ENCODE data around the gene WDR46.

Gene WDR46

DNA sequence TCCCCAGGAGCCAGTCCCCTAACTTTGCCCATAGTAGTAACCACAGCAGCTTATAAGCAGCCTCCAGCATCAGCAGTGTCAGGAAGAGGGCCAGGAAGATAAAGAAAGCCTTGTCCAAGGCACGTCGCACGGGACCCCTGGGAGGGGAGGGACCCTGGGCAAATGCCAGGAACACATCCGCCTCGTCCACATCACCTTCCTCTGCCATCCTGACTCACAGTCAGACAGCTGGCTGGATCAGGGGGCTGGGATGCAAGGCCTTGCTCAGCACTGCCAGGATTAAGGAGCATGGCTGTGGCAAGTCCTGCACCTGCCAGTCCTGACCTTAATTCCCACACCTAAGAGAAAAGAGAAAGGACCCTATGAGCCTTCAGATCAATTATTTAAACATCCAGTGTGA lies 40.0 kb upstream of the WDR46 start:
- H3K27ac ChIP-seq: no peak overlapping the region
- no peak overlapping the region for H3K4me3 ChIP-seq (ENCODE audit: low read depth in 1 of 2, low read length in 1 of 2)
- H3K36me3 ChIP-seq: no peaks in the 10 kb centered on the region
- peaks cover 6 to 7% of the 10 kb centered on the region in 2 experiments for H3K4me1 ChIP-seq (ENCODE audit: control insufficient read depth in 1 of 2, insufficient read depth in 1 of 2, low read depth in 1 of 2, low read length in 1 of 2)
- TF ChIP-seq, protein P1, sequence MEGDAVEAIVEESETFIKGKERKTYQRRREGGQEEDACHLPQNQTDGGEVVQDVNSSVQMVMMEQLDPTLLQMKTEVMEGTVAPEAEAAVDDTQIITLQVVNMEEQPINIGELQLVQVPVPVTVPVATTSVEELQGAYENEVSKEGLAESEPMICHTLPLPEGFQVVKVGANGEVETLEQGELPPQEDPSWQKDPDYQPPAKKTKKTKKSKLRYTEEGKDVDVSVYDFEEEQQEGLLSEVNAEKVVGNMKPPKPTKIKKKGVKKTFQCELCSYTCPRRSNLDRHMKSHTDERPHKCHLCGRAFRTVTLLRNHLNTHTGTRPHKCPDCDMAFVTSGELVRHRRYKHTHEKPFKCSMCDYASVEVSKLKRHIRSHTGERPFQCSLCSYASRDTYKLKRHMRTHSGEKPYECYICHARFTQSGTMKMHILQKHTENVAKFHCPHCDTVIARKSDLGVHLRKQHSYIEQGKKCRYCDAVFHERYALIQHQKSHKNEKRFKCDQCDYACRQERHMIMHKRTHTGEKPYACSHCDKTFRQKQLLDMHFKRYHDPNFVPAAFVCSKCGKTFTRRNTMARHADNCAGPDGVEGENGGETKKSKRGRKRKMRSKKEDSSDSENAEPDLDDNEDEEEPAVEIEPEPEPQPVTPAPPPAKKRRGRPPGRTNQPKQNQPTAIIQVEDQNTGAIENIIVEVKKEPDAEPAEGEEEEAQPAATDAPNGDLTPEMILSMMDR (IDR thresholded peaks at IDR 0.05): no peak
- H3K27me3 ChIP-seq: no peaks in the 10 kb centered on the region
- H3K9me3 ChIP-seq: no peaks in the 10 kb centered on the region

DNA sequence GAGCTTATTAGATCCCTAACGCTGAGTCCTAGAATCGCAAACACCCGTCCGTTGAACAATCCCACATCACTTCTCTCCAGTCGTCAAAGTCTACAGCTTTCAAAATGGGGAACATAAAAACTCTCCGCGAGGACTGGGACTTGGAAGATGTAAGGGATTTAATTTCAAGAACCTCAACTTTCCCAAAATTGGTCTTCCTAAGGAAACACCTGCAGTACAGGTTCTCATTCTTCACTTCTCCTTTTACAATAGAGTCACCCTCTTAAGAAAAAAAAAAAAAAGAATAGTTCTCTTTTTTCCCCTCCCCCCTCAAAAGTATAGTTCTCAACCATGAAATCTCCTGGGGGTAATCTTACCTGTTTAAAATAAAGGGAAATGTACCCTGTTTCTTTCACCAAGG lies 35.1 kb upstream of the WDR46 start:
- Histone ChIP-seq H3K9me3 (no peaks in the 10 kb centered on the region), H3K4me1 (ENCODE audit: control insufficient read depth in 1 of 2, insufficient read depth in 1 of 2, low read depth in 1 of 2, low read length in 1 of 2) (peaks cover 47 to 50% of the 10 kb centered on the region in 2 experiments), H3K27ac (peak overlapping the region; percentile 90), H3K36me3 (peaks cover 21% of the 10 kb centered on the region), H3K27me3 (no peaks in the 10 kb centered on the region), H3K4me3 (ENCODE audit: low read depth in 1 of 2, low read length in 1 of 2) (peak overlapping the region; percentile 80 to 86)
- TF ChIP-seq, protein P1 (IDR thresholded peaks at IDR 0.05): no peak

DNA sequence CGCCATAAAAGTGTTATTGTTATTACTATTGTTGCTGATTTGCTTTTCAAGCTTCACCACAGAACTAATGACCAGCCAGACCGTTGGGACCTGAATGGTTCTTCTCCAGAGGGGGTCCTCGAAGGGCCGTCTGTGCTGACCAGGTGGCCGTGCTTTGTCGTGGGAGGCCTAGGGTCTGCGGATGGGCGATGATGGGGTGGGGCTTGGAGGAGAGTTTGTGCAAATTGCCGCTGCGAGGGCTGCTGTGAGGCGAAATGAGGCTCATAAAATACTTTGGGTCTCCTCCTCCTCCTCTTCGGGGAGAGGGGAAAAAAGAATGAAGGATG lies 34.5 kb upstream of the WDR46 start:
- Histone ChIP-seq H3K4me3 (ENCODE audit: low read depth in 1 of 2, low read length in 1 of 2) (peak overlapping the region; percentile 80 to 86), H3K9me3 (no peaks in the 10 kb centered on the region), H3K27ac (peak overlapping the region; percentile 90), H3K36me3 (peaks cover 26% of the 10 kb centered on the region), H3K27me3 (no peaks in the 10 kb centered on the region), H3K4me1 (ENCODE audit: control insufficient read depth in 1 of 2, insufficient read depth in 1 of 2, low read depth in 1 of 2, low read length in 1 of 2) (peaks cover 53 to 56% of the 10 kb centered on the region in 2 experiments)
- TF ChIP-seq, protein P1 (IDR thresholded peaks at IDR 0.05): no peak

DNA sequence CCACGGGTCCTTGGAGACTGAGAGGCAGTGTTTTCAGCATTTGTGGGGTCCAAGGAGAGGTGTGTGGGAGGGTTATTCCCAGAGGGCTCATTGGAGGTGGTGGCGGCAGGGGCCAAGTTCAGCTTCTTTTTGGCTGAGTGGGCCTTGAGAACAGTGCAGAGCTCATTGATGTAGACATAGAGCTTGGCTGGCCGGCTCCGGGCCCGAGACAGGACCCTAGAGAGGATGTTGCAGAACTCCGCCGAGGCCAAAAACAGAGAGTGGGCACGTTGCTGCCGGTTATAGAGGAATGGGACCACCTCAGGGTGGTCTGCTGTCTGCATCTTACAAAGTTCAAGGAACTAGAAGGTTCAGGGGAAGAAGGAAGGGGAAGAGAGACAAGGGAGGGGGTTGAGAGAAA lies 32.2 kb upstream of the WDR46 start:
- Histone ChIP-seq H3K27ac (peak overlapping the region; percentile 90), H3K9me3 (no peaks in the 10 kb centered on the region), H3K36me3 (peaks cover 32% of the 10 kb centered on the region), H3K27me3 (no peaks in the 10 kb centered on the region), H3K4me3 (ENCODE audit: low read depth in 1 of 2, low read length in 1 of 2) (peak overlapping the region; percentile 80 to 86), H3K4me1 (ENCODE audit: control insufficient read depth in 1 of 2, insufficient read depth in 1 of 2, low read depth in 1 of 2, low read length in 1 of 2) (peaks cover 72% of the 10 kb centered on the region in 2 experiments)
- TF ChIP-seq, protein P1 (IDR thresholded peaks at IDR 0.05): no peak

DNA sequence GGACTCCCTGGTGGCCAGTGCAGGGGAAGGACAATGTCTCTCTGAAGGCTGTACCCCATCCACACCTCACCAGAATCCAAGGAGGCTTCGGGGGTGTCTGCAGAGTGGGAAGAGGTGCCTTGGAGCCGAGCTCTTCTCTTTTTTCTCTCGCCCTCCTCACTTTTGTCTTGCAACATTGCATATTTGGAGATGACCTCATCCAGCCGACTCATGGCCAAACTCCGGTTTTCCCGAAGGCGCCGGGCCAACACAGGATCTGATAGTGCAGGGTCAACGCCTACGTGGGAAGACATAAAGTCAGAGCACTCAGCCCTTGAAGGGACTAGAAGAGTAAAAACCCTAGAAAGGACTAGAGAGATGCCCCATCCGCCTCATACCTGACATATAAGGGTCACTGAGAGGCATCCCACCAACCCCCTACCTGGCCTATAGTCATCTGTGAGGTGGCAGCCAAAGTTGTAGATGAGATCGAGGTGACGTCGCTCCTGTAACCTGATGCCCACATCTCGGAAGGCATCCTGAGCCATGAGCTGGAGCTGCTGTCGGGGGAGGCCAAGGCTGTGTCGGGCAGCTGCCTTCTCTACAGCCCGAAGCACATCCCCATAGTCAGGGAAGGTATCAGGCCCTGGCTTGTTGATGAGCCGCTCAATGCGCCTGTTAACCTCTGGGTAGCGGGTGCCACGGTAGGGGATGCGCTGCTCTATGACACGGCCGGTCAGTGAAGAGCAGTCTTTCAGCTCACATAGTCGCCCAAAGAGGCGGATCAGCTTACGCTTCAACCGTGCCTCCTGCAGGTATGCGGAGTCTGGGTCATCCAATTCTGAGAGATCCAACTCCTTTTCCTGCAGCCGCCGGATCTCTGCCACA lies 31.5 kb upstream of the WDR46 start:
- no peak overlapping the region for H3K4me3 ChIP-seq (ENCODE audit: low read depth in 1 of 2, low read length in 1 of 2)
- H3K27me3 ChIP-seq: no peaks in the 10 kb centered on the region
- peaks cover 79% of the 10 kb centered on the region in 2 experiments for H3K4me1 ChIP-seq (ENCODE audit: control insufficient read depth in 1 of 2, insufficient read depth in 1 of 2, low read depth in 1 of 2, low read length in 1 of 2)
- peak overlapping the region; percentile 90 for H3K27ac ChIP-seq
- H3K36me3 ChIP-seq: peaks cover 32% of the 10 kb centered on the region
- TF ChIP-seq, protein P1 (IDR thresholded peaks at IDR 0.05): no peak
- no peaks in the 10 kb centered on the region for H3K9me3 ChIP-seq
